ENCODE data around the gene LSMEM2.
"Not testable (repeated sequence)": the region's sequence is repeated elsewhere in the genome, so short reads cannot be mapped to it uniquely, and the experiment has no call there.

LSMEM2 gene

GRCh38 chr3:50297896-50298725, 19.2 kb downstream of the LSMEM2 start:
- in situ Hi-C loops (cut with MboI; ENCODE audit: low sequenced_read_pairs) = no loop called here

DNA sequence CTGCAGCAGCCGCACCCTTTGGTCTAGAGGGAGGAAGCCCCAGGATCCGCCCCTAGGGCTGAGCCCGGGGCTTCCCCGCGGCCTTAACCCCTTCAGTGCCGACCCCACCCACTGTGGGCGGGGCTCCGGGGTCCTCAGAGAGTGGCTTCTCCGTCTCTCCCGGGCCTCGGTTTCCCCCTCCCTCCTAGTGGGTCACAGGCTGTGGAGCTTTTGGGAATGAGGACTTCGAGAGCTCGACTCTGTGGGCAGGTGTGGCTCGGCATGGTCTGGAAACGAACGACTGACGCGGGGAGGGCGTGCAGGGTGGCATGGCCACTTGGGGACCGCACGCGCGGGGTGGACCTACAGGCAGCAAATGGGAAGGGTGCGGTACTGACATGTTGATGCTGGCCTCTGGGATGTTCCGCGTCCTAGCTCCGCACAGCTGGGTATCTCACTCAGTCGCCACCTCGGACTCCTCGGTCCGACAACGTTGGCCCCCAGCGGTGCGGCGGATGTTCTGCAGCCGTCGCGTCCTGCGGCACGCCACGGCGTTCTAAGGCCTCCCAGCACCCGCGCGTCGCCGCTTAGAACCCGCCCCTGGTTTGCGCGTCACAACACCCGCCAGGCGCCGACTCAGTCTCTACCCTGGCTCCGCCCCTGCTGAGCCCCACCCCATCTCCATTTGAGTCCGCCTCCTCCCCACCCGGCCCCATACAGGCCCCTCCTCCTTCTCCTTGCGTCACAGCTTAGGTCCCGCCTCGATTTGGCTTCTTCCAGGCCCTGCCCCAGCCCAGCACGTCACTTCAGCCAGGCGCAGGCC, 20.1 kb downstream of the LSMEM2 start, which contains the start of the genes HYAL3 and NAA80:
Gene HYAL3 (minus strand): TSS at position 570 of the 802 bp plus-strand sequence. CDS start 3,803 bp downstream, outside the sequence.
Gene NAA80 (minus strand): TSS at position 570 of the 802 bp plus-strand sequence. CDS start 1,942 bp downstream, outside the sequence.
- in situ Hi-C loops (cut with MboI; ENCODE audit: low sequenced_read_pairs) = no loop called here

GRCh38 chr3:50299638-50299928, 20.7 kb downstream of the LSMEM2 start:
- in situ Hi-C loops (cut with MboI; ENCODE audit: low sequenced_read_pairs) = no loop called here

DNA sequence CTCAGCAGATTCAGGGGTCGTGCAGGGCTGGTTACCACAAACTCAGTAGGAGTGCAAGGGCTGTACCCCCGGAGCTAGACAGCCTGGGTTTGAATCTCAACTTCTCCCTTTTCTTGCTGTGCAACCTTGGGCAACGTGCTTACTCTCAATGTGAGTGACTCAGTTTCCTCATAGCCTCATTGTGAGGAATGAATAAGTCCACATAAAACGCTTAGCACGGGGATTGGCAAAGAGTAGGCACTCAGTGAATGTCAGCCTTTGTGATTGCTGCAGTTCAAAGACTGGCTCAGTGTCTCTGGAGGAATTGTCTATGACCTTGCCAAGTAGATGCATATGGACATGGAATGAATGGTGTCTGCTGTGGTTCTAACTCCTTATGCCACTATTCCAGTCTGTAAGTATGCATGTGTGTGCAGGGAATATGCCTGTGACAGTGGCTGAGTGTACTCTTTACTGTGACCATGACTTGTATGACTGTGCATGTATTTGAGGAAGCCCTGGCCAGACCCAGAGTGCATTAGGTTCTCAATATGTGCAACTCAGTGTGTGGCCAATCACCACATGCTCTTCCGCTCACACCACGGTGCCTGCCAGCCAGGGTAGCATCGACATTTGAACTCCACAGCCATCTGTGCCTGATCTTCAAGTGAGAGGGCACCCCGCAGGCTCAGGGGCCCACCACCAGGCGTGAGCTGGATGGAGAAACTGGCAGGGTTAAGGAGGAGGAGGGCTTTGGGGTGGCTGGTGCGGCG, 21.2 kb downstream of the LSMEM2 start:
- in situ Hi-C loops (cut with MboI; ENCODE audit: low sequenced_read_pairs) = no loop called here

- in situ Hi-C loops (cut with MboI; ENCODE audit: low sequenced_read_pairs) = no loop called here
Measured at GRCh38 chr3:50300681-50301254, 21.9 kb downstream of the LSMEM2 start.

- in situ Hi-C loops (cut with MboI; ENCODE audit: low sequenced_read_pairs) = no loop called here
Measured at GRCh38 chr3:50302095-50303012, 23.5 kb downstream of the LSMEM2 start.

GRCh38 chr3:50303013-50303815, 24.3 kb downstream of the LSMEM2 start, which contains the start of gene HYAL1:
HYAL1 (minus strand) TSS chr3:50303574; CDS start chr3:50302956, 618 bp downstream.
- in situ Hi-C loops (cut with MboI; ENCODE audit: low sequenced_read_pairs) = no loop called here

GRCh38 chr3:50304601-50305000, 25.7 kb downstream of the LSMEM2 start:
- in situ Hi-C loops (cut with MboI; ENCODE audit: low sequenced_read_pairs) = no loop called here

GRCh38 chr3:50312041-50312440, 33.2 kb downstream of the LSMEM2 start:
- in situ Hi-C loops (cut with MboI; ENCODE audit: low sequenced_read_pairs) = not testable (repeated sequence)

GRCh38 chr3:50314342-50314741, 35.5 kb downstream of the LSMEM2 start:
- in situ Hi-C loops (cut with MboI; ENCODE audit: low sequenced_read_pairs) = no loop called here

DNA sequence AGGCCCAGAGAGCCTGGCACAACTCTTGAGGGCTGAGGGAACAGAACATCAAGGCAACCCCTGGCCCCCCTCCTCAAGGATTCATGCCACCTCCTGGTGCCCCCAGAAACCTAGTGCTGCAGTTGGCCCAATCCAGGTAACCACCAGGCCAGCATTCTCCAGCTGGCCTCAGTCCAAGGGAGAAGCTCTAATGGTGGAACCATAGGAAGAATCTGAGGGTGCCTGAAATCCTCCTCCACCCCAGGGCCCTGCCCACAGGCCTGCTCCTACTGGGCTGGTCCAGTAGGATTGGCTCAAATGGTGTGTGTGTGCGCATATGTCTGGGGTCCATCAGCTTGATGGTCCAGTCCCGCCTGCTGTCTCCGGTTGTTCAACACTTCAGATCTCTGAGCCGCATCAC, 35.9 kb downstream of the LSMEM2 start:
- in situ Hi-C loops (cut with MboI; ENCODE audit: low sequenced_read_pairs) = no loop called here

GRCh38 chr3:50316657-50317242, 37.9 kb downstream of the LSMEM2 start:
- in situ Hi-C loops (cut with MboI; ENCODE audit: low sequenced_read_pairs) = no loop called here

DNA sequence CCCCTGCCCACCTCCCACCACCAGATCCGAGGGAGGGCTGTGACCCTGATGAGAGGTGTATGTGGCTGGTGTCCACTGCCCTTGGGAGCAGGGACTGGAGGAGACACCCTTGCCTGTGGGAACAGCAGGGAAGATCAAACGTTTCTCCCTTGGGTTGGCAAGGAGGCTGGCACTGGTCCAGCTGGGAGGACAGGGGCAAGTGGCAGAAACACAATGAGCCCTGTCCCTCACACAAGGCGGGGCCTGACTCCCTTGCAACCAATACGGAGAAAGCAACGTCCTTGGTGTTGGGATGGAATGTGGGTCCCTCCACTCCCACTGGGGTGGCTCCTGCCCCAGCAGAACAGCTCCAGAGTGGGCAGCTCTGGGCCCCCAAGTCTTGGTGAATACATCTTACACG, 38.4 kb downstream of the LSMEM2 start:
- in situ Hi-C loops (cut with MboI; ENCODE audit: low sequenced_read_pairs) = no loop called here

DNA sequence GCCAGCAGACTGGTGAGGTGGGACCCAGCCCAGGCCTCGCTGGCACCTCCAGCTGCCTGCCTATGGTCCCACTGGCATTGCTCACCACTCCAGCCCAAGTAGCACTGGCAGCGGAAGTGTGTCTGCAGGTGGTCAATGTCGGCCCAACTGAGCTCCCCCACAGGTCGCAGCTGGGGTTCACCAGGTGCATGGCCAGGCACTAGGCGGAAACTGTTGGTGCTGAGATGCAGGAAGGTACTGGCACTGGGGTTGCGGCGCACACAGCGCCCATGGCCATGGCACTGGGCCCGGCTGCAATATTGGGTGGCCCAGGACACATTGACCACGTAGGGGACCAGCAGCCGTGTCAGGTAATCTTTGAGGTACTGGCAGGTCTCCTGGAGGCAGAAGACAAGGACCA, 39.3 kb downstream of the LSMEM2 start:
- in situ Hi-C loops (cut with MboI; ENCODE audit: low sequenced_read_pairs) = no loop called here

GRCh38 chr3:50318615-50319014, 39.7 kb downstream of the LSMEM2 start:
- in situ Hi-C loops (cut with MboI; ENCODE audit: low sequenced_read_pairs) = no loop called here

DNA sequence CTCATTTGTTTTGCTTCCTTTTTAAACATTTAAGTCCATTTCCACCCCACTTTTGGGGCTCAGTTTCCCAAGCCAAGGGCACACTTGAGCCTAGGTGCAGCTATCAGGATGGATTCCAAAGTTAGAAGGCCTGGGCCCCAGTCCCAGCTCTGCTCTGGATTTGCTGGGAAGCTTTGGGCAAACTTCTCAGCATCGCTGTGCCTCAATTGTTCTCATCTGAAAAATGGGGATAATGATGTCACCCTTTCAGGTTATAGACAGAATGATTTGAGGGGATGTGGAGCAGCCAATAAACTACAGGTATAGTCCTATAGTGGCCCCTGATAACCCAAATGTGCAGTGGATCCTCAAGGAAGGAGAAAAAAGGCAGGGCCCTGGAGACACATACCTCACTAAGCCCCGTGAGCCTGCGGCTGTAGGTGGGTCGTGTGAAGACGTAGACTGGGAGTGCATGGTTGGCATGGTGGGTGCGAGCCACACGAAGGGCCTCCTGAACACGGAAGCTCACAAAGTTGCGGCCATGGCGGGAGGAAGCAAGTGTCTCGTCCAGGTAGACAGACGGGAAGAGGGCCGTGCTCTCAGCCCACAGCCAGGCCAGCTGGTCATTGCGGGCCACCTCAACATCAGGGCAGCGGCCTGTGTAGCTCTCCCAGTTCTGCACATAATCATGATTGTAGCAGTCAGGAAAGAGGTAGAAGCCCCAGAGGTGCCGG, 40.5 kb downstream of the LSMEM2 start:
- in situ Hi-C loops (cut with MboI; ENCODE audit: low sequenced_read_pairs) = no loop called here

DNA sequence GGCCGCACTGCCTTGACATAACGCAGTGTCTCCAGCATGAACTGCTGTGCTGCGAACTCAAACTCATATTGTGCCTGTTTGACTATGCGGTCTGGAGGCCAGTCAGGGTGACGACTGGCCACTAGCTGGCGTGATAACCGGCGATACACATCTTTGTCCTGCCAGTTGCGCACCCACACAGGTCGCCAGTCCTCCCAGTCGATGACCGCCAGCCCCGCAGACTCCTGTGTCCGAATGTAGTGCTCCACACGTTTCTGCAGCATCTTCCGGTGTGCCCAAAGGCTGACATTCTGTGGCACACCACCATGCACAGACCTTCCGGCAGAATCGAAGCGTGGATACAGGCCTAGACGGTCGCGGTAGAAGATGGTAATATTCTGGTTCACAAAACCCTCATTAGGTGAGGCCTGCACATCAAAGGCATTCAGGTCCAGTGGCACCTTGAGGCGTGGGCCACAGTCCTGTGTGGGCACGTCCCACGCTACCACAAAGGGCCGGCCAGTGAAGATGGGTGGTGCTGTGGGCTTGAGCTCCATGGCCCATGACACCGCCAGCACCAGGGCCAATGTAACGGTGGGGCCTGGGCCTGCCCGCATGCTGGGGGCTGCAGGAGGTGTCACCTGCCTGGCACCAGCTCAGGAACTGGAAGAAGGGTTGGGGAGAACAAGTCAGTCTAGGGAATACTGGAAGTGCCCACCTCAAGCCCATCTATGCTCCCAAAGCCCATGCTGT, 41.2 kb downstream of the LSMEM2 start:
- in situ Hi-C loops (cut with MboI; ENCODE audit: low sequenced_read_pairs) = no loop called here

Measured in HL-60/S4 treated with phorbol 12-myristate 13-acetate at 8.2 ng/mL for 4 days and 3 days (cell line).